Ishikawa (cell line): Measurements from ENCODE around the gene VPS11.

Source experiments
- CEBPB ChIP-seq: IDR thresholded peaks from 2 replicates; pipeline ENCODE4 v1.6.1; 2012
- CREB1 ChIP-seq: IDR thresholded peaks from 2 replicates; pipeline ENCODE4 v1.6.1; 2012; ENCODE audit warnings: low read depth
- EGR1 ChIP-seq: IDR thresholded peaks from 2 replicates; pipeline ENCODE4 v1.6.1; 2012
- EP300 ChIP-seq: IDR thresholded peaks from 2 replicates; pipeline ENCODE4 v1.6.1; 2012; ENCODE audit warnings: borderline replicate concordance
- FOXM1 ChIP-seq: IDR thresholded peaks from 2 replicates; pipeline ENCODE4 v1.6.1; 2012; ENCODE audit warnings: low read depth, borderline replicate concordance
- NFIC ChIP-seq: IDR thresholded peaks from 2 replicates; pipeline ENCODE4 v1.6.1; 2012
- RAD21 ChIP-seq: IDR thresholded peaks from 2 replicates; pipeline ENCODE4 v1.6.1; 2012; ENCODE audit warnings: low read depth
- TAF1 ChIP-seq: IDR thresholded peaks from 2 replicates; pipeline ENCODE4 v1.6.1; 2012; ENCODE audit warnings: low read depth, mild to moderate bottlenecking
- TCF12 ChIP-seq: IDR thresholded peaks from 2 replicates; pipeline ENCODE4 v1.6.1; 2012; ENCODE audit warnings: low read depth
- TEAD4 ChIP-seq: IDR thresholded peaks from 2 replicates; pipeline ENCODE4 v1.6.1; 2012
- YY1 ChIP-seq: IDR thresholded peaks from 2 replicates; pipeline ENCODE4 v1.6.1; 2012; ENCODE audit warnings: low read depth
- ZBTB7A ChIP-seq: IDR thresholded peaks from 2 replicates; pipeline ENCODE4 v1.6.1; 2012; ENCODE audit warnings: low read depth
- TF ChIP-seq, protein P1 (sequence below): IDR thresholded peaks from 2 replicates; pipeline ENCODE4 v1.6.1; 2012; ENCODE audit warnings: low read depth, mild to moderate bottlenecking
- TF ChIP-seq, protein P2 (sequence below): IDR thresholded peaks from 2 replicates; pipeline ENCODE4 v1.6.1; 2012
- TF ChIP-seq, protein P3 (sequence below): IDR thresholded peaks from 2 replicates; pipeline ENCODE4 v1.6.1; 2012

Gene VPS11

DNA sequence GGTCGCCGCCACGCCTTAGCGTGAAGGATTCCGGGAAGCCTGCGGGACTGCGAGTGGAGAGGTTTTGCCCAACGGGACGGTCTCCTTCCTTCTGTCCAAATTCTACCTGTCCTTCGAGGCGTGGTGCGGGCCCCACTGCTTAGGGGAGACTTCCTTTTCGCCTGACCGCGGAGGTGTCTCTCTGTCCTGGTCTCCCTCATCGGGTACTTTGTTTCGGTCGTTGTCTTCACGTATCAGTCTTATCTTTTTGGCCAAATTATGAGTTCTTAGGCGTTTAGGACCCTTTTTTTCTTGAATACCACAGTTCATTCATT is 54.1 kb downstream of the VPS11 start:
- TF ChIP-seq CREB1 (no peak), ZBTB7A (no peak), NFIC (no peak), TAF1 (no peak), FOXM1 (no peak), YY1 (no peak), RAD21 (no peak), TEAD4 (no peak), EGR1 (no peak), EP300 (no peak), CEBPB (no peak)
- TF ChIP-seq, protein P1, sequence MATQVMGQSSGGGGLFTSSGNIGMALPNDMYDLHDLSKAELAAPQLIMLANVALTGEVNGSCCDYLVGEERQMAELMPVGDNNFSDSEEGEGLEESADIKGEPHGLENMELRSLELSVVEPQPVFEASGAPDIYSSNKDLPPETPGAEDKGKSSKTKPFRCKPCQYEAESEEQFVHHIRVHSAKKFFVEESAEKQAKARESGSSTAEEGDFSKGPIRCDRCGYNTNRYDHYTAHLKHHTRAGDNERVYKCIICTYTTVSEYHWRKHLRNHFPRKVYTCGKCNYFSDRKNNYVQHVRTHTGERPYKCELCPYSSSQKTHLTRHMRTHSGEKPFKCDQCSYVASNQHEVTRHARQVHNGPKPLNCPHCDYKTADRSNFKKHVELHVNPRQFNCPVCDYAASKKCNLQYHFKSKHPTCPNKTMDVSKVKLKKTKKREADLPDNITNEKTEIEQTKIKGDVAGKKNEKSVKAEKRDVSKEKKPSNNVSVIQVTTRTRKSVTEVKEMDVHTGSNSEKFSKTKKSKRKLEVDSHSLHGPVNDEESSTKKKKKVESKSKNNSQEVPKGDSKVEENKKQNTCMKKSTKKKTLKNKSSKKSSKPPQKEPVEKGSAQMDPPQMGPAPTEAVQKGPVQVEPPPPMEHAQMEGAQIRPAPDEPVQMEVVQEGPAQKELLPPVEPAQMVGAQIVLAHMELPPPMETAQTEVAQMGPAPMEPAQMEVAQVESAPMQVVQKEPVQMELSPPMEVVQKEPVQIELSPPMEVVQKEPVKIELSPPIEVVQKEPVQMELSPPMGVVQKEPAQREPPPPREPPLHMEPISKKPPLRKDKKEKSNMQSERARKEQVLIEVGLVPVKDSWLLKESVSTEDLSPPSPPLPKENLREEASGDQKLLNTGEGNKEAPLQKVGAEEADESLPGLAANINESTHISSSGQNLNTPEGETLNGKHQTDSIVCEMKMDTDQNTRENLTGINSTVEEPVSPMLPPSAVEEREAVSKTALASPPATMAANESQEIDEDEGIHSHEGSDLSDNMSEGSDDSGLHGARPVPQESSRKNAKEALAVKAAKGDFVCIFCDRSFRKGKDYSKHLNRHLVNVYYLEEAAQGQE = no peak
- TF ChIP-seq, protein P2, sequence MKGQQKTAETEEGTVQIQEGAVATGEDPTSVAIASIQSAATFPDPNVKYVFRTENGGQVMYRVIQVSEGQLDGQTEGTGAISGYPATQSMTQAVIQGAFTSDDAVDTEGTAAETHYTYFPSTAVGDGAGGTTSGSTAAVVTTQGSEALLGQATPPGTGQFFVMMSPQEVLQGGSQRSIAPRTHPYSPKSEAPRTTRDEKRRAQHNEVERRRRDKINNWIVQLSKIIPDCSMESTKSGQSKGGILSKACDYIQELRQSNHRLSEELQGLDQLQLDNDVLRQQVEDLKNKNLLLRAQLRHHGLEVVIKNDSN = no peak
- TF ChIP-seq, protein P3, sequence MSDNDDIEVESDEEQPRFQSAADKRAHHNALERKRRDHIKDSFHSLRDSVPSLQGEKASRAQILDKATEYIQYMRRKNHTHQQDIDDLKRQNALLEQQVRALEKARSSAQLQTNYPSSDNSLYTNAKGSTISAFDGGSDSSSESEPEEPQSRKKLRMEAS = no peak

DNA sequence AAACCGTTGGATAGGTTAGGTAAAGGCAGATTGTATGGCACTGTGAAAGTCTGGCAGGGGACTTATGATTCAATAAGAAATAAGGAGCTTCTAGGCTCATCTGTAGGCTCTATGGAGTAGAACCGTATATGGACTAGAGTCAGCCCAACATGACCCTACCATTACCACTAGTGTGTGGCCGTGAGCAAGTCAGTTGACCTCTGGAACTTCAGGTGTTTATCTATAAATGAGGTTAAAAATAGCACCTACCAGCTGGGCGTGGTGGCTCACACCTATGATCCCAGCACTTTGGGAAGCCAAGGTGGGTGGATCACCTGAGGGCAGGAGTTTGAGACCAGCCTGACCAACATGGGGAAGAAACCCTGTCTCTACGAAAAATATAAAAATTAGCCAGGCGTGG is 58.2 kb downstream of the VPS11 start:
- TF ChIP-seq NFIC = no peak
- TF ChIP-seq RAD21 = no peak
- no peak for TF ChIP-seq TCF12
- TF ChIP-seq, protein P1 = no peak
- TF ChIP-seq FOXM1 = no peak
- TF ChIP-seq CEBPB = no peak
- TF ChIP-seq ZBTB7A = no peak
- TF ChIP-seq TAF1 = no peak
- TF ChIP-seq, protein P2 = no peak
- no peak for TF ChIP-seq EGR1

DNA sequence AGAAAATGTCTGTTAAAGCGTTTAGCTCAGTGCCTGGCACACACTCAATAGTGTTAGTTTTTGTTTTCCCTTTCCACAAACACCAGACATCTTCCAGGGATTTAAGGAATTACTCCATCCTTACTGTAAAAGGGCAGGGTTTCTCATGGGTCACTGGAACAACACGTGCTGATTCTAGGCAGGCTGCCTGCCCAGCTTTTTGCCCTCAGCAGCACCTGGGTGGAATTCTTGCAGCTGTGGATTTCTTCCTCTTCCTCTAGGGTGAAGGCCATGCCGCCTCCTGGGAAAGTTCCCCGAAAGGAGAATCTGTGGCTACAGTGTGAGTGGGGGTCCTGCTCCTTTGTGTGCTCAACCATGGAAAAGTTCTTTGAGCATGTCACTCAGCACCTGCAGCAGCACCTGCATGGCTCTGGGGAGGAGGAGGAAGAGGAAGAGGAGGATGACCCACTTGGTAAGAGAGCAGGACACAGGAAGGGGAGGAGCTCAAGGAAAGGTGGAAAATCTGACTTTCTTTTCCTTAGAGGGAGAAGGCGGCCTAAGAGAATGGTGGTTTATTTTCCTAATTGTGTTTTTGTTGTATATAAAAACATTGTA is 59.2 kb downstream of the VPS11 start:
- TF ChIP-seq NFIC = no peak
- TF ChIP-seq ZBTB7A = no peak
- no peak for TF ChIP-seq CREB1
- TF ChIP-seq FOXM1 = no peak
- TF ChIP-seq EP300 = no peak
- TF ChIP-seq TEAD4 = no peak
- TF ChIP-seq, protein P1 = no peak
- no peak for TF ChIP-seq YY1
- no peak for TF ChIP-seq CEBPB
- TF ChIP-seq TCF12 = no peak
- TF ChIP-seq, protein P2 = no peak
- TF ChIP-seq EGR1 = no peak

DNA sequence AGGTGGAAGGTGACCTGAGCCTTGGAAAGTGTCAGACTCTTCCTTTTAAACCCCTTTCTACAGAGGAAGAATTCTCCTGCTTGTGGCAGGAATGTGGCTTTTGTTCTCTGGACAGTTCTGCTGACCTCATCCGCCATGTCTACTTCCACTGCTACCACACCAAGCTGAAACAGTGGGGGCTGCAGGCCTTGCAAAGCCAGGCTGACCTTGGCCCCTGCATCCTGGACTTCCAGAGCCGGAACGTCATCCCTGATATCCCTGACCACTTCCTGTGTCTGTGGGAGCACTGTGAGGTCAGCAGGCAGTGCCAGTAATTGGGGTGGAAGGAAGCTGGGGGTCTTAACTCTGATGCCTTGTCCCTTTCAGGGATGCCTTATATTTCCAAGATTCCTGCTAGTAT is 63.0 kb downstream of the VPS11 start:
- TF ChIP-seq, protein P2 = no peak
- TF ChIP-seq NFIC = no peak
- TF ChIP-seq CREB1 = no peak
- no peak for TF ChIP-seq RAD21
- TF ChIP-seq EGR1 = no peak
- TF ChIP-seq YY1 = no peak
- TF ChIP-seq TAF1 = no peak
- no peak for TF ChIP-seq FOXM1
- no peak for TF ChIP-seq CEBPB
- TF ChIP-seq TEAD4 = no peak
